NCI-H2196 treated with DMSO at 0.1 percent for 48 hours (cell line): Measurements from ENCODE around the gene ROR1.
"Not testable (repeated sequence)": the region's sequence is repeated elsewhere in the genome, so short reads cannot be mapped to it uniquely, and the experiment has no call there.

Source experiments
- DNase-seq: peaks from one replicate; lab custom pipeline; 2025; ENCODE audit not compliant: unreplicated experiment; lab: John Stamatoyannopoulos, UW

ROR1 gene

DNA sequence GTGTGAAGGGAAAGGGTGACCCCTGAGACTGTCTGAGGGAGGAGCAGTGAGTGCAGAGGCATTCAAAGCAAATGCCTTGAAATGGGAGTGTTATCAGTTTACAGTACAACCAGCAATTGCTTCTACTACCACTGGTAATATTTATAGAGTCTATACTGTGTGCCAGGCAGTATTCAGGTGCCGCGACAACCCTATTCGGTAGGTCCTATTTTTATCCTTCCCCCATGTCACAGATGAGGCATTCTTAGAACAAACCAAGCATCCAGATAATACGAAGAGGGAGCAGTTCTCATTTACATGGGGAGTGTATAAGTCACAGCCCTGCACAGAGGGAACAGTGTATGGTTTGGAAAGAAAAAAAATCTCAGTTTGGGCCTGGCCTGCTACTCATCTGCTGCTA, 18.3 kb downstream of the ROR1 start:
- DNase-seq, result no peak

DNA sequence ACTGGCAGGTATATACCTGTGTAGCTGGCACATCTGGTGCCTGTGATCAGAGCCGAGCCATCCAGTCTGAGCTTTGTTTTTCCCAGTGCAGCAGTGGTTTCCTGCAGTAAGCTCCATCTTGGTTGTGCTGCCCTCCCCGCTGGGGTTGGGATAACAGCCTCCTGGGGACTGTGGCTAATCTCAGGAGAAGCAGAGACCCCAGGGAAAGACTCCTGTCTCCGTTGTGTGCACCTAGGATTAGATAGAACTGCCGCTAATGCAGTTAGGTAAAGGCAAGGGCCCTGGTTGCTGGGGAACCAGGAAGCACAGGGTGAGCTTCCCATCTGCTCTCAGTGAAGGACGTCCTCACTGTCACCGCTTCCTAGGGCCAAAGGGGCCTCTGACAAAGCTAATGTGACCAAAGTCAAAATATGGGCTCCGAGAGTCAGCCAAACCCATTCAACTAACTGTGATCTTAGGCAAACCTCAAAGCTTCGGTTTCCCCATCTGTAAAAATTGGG, 20.0 kb downstream of the ROR1 start:
- no peak for DNase-seq

DNA sequence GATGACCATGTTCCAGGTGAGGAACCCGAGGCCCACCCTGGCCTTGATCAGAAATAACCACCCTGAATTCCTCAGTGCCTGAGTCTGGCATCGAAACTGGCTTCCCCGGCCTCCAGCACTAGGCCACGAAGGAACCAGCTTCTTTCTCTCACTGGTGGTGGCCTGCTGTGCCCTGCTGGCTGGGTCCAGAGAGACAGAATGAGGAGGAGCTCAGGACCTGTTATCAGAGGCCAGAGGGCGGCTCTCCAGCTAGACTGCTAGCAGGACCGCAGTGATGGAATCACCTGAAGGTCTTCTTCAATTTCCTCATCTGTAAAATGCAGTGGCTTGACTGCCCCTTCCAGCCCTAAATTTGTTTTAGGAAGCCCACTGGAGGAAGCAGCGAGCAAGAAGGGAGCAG, 20.5 kb downstream of the ROR1 start:
- no peak for DNase-seq

DNA sequence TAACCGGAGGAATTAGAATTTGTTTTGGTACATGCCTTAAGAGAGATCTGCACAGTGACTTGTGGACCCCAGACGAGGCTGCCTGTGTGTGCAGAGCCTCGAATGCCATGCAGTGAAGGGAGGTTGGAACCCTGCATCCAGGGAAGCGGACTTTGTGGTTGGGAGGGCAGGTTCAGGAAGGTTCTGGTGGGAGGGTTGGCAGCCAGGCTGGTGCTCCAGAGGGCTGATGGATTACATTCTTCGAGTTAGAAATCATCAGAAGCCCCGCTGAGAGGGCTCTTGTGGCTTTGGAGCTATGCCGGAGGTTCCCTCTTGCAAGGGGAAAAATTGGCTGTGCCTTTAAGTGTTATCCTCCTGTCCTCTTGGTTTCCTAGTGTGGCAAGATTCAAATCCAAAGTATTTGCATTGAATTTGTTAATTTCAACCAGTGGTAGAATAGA, 21.1 kb downstream of the ROR1 start:
- no peak for DNase-seq

DNA sequence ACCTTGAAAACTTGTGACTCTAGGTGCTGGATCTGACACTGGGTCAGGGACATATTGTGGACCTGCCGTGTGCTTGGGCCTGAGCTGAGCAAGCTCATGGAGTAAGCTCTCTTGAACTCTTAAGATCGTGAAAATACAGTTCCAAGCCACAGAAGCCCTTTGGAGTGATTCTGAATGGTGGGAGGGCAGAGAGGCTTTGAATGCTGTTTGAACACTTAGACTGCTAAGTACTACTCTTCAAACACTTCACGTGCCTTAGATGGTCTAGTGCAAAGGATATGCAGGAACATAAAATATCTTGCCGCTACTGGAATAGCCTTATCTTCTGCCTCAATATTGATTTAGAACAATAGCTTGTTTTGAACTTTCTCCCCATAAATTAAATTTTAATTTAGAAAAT, 21.6 kb downstream of the ROR1 start:
- no peak for DNase-seq

DNA sequence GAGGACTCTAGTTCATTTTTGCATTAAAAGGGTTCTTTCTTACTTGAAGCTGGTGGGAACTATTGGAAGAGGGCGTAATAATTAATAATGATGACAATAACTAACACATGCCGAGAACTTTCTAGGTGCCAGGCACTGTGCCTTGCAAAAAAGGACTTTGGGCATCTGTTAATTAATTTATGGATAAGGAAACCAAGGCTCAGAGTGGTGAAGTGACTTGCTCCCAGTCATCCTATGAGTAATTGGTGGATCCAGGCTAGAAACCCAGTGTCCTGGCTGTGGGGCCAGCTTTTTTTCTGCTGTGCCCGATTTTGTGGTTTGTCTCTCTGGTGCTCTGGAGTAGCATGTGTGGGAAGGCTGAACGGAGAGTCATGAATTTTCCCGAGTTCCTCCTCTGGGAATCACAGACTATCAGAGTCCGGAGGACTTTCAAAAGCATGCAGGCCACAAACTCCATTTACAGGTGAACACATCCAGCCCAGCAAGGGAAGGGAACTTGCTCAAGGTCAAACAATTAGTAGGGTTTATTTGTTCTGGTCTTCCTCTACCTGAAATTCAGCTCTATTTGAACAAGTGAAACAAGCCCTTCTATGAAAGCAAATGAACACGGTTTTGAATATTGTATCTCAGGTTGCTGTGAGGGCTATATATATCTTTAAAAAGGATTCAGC, 23.4 kb downstream of the ROR1 start:
- DNase-seq, result no peak

DNA sequence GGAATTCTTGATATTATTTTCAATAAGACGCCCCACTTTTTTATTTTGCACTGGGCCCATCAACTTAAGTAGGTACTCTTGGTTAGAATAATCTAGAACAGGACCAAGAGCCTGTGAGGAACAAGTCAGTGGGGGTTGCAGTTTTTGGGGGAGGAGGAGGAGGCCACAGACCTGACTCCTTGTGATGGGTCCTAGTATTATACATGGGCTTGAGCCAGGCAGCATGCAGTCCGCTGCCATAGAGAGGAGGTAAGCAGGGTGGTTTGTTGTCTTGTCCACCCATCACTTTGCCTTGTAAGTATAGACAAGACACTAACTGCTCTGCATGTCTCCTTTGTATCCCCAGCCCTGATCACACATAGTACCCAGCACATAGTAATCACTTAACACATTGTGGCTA, 24.5 kb downstream of the ROR1 start:
- no peak for DNase-seq

DNA sequence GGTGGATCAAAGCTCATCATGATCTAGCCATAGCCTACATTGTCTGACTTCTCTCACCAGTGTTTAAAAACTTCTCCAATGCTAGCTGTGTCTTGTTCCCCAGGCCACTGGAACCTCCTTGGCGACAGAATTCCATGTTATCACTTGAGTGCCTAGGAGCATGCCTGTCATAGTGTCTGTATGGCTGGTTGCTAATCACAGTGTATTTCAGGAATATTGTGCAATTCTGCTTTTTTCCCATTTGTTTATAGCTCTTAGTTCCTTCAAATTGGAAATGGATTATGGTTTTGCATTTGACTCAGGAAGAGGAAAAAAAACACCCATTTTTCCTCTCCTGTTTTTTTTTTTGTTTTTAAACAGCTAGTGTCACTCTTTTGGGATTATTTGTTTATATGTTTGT, 25.5 kb downstream of the ROR1 start:
- no peak for DNase-seq

DNA sequence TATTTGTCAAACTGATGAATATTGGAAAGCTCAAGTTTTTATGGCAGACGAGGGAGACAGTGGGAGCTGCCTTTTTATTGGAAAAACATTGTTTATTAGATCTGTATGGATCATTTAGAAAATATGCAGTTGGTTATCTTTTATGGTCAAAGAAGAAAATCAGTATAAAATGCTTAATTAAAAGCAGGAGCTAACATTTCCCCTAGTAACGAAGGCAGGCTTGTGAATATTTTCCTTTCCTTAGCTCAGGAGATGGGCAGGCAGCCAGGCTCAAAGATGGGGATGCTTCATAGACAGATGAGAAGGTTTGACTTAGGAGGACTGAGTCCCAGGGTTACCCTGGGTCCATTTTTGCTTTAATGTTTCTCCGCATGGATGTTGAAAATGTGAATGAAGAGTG, 26.0 kb downstream of the ROR1 start:
- no peak for DNase-seq

DNA sequence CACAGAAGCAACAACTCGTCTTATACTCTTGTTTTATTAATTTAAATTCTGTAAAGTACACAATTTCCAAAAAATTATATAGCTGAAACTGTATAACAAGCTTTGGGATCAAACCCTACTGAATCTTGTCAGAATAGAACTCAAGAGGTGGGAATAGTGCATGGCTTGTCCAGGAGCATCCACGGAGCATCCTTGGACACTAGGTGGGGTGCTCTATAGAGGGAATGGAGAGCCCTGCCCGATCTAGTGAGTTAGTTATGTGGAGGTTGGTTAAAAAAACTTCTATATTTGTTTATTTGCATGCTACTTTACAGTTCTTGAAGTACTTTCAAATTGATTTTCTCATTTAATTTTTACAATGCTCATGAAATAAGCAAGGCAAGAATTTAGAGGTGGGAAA, 28.3 kb downstream of the ROR1 start:
- DNase-seq, result no peak

DNA sequence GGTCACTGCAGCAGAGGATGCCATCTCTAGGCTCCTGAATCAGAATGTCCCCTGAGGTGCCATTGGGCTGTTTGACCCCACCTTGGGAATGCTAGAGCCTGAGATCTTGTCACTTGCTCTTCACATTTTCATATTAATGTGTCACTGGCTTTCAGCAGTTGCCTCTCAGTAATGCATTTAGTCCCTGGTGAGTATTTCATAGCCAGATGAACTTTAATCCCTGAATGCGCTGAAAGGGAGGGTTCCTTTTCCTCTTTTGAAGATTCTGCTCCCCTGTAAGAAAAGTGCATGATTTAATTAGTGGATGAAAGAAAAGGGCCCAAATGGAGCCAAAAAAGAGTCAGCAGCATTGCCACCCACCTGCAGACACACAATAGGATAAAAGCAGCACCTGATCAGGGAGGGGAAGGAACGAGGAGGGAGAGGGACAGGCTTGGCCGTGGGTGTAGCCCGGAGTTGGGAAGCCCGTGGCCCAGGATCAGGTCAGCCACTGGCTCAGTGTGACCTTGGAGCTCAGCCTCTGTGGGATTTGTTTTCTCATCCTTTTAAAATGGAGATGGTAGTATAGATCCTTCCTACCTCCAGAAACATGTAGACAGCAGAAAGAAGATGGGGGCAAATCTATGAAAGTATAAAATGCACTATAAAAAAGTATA, 31.1 kb downstream of the ROR1 start:
- DNase-seq, result no peak

DNA sequence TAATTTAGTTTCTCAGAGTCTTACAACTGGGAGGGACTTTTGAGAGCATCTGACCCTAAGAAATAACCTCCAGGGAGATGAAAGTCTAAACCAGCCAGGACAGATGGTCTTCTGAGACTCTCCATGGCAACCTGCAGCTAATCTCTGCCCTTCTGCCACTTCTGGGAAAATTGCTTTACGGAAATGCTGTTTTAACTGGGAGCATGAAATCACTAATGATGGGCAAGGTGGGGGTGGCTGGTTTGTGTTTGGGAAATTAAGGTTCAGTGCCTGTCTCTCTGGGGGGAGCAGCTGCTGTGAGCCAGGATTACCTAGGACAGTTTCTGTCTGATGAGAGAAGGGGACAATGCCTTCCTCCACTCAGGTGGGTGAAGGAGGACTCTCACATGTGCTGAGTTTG, 33.2 kb downstream of the ROR1 start:
- DNase-seq, result no peak

DNA sequence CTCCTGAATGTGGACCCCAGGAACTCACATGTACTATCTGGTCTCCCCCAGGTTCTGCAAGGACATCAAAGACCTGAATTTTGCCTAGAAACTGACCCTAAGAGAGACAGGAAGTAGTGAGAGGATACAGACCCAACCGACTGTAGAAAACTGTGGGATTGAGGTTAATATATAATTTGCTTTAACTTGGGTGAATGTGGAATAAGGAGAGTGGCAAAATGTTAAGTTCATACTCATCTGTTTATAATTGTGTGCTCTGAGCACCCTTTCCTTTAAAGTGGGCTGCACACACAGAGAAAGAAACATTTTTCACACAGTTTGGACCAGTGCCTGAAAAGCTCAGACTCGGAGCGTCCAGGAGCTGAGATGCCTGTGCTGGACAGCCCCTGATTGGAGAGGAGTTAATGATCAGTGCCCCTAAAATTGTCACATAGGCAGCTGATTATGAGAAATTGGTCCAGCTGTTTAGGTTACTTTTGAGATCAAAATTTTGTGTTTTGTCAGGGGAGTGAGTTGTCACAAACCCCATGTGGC, 37.2 kb downstream of the ROR1 start:
- no peak for DNase-seq

DNA sequence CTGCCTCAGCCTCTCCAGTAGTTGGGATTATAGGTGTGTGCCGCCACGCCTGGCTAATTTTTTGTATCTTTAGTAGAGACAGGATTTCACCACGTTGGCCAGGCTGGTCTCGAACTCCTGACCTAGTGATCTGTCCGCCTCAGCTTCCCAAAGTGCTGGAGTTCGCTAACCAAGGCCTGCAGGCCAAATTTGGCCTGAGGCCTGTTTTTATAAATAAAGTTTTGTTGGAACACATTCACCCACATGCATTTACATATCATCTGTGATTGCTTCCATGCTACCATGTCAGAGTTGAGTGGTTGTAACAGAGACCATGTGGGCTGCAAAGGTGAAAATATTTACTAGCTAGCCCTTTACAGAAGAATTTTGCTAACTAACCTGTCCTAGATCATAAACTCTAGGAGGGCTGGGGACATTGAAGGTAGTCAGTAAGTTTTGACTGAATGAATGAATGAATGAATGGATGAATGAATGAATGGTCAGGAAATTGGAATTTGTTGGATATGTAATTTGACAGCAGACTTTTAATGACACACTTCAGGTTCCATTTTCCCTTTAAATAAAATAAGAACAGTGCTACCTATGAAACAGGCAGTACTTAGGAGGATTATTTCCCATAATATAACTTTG, 38.4 kb downstream of the ROR1 start:
- DNase-seq, result no peak

DNA sequence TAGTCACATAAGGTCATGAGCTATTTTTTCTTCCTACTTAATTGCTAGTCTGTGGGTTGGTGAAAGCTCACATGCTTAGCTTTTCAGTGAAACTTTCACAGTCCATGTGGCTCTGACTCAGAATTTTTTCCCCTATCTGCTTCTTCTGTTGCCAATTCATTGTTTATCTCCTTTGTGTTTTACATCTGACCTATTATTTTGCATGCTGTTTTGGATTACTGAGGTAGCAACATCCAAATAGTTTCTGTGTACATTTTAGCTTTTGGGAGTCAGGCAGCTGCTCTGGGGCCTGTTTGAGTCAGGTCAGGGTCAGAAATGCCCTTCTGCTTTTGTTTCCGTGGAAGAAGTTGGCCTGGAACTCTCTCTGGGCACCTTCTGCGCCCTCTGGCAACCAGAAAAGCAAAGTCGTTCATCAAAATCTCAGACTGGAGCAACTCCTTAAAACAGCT, 40.0 kb downstream of the ROR1 start:
- no peak for DNase-seq

DNA sequence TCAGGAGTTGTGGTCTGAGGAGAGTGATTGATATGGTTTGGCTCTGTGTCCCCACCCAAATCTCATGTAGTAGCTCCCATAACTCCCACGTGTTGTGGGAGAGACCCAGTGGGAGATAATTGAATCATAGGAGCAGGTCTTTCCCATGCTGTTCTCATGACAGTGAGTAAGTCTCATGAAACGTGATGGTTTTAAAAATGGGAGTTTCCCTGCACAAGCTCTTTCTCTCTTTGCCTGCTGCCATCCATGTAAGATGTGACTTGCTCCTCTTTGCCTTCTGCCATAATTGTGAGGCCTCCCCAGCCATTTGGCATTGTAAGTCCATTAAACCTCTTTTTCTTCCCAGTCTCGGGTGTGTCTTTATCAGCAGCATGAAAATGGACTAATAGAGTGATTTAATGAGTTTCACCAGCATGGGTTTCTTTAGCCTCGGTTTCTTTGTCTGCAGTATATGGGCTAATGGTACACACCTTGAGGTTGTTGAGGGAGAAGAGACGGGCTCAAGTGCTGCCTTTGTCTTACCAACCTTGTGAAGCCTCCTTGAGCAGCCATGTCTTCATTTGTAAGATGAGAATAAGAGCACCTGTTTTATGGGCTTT, 42.5 kb downstream of the ROR1 start:
- not testable (repeated sequence) for DNase-seq

DNA sequence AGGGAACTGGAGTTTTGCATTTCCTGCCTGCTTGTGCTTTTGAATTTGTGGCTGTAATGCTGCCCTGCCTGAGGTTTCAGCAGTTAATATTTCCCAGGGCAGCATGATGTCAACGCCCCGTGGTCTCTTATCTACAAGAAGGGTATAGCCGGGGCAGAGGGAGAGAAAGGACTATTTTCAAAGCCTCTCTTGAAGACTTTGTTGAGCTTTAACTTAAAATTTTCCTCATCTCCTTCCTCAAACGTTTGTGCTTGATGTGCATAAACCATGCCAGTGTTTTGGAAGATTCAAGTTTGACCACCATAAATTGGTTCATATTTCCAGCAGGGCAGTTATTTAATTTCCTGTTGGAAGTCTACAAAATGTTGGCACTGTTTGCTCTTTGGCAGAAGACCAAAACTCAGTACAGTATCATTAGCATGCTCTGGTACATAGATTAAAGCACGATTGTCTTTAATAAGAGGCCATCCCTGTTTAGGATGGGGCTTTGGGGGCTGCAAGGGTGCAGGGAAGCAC, 43.4 kb downstream of the ROR1 start:
- peak; percentile 47 for DNase-seq

DNA sequence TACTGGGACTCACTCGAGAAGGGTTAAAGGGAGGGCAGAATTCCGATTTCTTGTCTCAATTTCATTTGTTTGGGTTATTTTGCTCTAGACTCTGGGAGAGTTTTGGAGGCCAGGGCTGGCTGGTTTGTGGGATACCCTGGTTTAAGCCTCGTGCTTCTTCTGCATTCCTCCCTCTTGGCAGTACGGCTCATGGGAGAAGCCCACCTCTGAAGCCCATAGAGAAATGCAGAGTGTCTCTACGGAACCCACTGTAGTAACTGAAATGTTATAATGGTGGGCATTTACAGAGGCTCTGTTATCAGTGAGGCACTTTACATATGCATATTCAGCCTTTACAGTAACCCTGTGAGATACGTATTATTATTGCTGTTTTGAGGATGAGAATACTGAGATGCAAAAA, 43.9 kb downstream of the ROR1 start:
- DNase-seq, result no peak

DNA sequence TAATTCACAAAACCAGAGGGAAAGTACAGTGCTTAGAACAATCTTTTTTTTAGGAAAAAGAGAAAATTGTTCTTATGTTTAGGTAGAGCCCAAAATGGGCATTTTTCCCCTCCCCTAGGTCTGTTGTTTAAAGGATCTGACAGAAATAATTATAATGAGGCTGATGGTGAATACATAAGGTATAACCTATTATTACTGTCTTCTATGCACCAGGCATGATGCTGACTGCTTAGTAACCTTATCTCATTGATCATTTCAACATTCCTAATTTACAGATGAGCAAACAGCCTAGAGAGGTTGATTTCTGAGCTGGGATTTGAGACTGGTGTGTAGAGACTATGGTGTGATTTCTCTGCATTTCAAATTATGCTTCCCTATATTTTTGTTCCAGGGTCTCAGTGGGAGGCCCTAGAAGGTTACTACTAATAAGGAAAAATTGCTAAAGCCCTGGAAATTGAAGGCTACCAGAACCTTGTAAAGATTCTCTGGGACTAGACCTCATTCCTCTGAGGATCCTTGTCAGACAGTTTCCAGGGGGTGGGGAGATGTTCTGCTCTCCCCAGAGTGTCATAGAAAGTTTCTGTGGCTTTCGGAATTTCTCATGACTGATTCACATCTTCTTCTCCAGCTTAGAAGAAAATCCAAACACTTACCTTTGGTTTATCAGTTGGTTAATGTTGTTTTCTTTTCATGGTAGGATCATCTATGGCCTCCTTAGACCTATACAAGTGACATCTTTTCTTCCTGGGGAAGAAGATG, 44.9 kb downstream of the ROR1 start:
- DNase-seq, result no peak

DNA sequence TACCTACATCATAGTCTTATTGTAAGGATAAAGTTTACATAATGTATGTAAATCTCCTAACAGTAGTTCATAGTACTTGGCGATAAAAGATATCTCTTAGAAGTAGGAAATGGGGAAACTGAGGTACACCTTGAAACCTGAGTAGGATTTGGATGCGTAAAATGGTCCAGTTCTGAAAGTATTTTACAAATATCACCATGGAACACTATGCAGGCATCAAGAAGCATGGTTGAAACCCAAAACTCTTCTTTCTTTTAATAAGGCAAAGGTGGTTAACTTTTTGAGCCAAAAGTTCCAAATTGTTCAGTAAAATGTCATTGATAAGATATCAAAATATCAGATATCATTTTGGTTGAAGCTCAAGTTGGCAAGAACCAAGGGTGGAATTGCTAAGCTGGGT, 46.0 kb downstream of the ROR1 start:
- DNase-seq, result no peak
